Glutamatergic neuron (in vitro differentiated cells): ENCODE data around the gene NEURL4. TPM values are rescaled to one million over a fixed set of nuclear protein-coding genes. Genes with fewer than 3 reads are reported as not detected.
A peak's percentile ranks its signal among the peaks of the same experiment; 100 is the strongest.

Experiments
- DNase-seq: peaks from one replicate; pipeline ENCODE4 v3.0.0; 2022
- H3K27ac Mint-ChIP-seq: one replicate; pipeline ENCODE4 v1.8.0; 2020; ENCODE audit warnings: mild to moderate bottlenecking, mixed read lengths, inconsistent platforms; ENCODE audit not compliant: unreplicated experiment
- H3K27me3 Mint-ChIP-seq: one replicate; pipeline ENCODE4 v1.8.0; 2020; ENCODE audit warnings: mild to moderate bottlenecking, moderate library complexity, mixed read lengths, inconsistent platforms; ENCODE audit not compliant: unreplicated experiment
- H3K36me3 Mint-ChIP-seq: one replicate; pipeline ENCODE4 v1.8.0; 2020; ENCODE audit warnings: mild to moderate bottlenecking, mixed read lengths, inconsistent platforms; ENCODE audit not compliant: unreplicated experiment
- H3K4me1 Mint-ChIP-seq: one replicate; pipeline ENCODE4 v1.8.0; 2020; ENCODE audit warnings: mild to moderate bottlenecking, low read depth, mixed read lengths, inconsistent platforms; ENCODE audit not compliant: unreplicated experiment
- H3K4me3 Mint-ChIP-seq: one replicate; pipeline ENCODE4 v1.8.0; 2020; ENCODE audit warnings: mild to moderate bottlenecking, mixed read lengths, inconsistent platforms; ENCODE audit not compliant: unreplicated experiment
- H3K9me3 Mint-ChIP-seq: one replicate; pipeline ENCODE4 v1.8.0; 2020; ENCODE audit warnings: mild to moderate bottlenecking, moderate library complexity, mixed read lengths, inconsistent platforms; ENCODE audit not compliant: unreplicated experiment
- CTCF ChIP-seq: fragments of 200-600 bp; sonication (generic); IDR thresholded peaks from one replicate; pipeline ENCODE4 v1.5.0; 2021; ENCODE audit not compliant: partially characterized antibody, unreplicated experiment
- total RNA-seq: library from RNA; stranded (reverse); fragmentation: NEBNext Ultra II Directional; extraction: Animal tissue kit (Norgen Biotek cat#: 25700); gene quantifications from one replicate; pipeline ENCODE4 v1.2.1, GENCODE V29; 2021; ENCODE audit not compliant: unreplicated experiment

Gene NEURL4
- total RNA-seq, 1 donor from 2014 or later: 97.6 TPM

GRCh38 chr17:7348478-7349242, 19.5 kb upstream of the NEURL4 start:
- H3K4me3 Mint-ChIP-seq: no peak overlapping the region
- peaks cover 4% of the 10 kb centered on the region for H3K9me3 Mint-ChIP-seq
- no peak for DNase-seq
- no peak overlapping the region for H3K27ac Mint-ChIP-seq
- H3K4me1 Mint-ChIP-seq: peaks cover 2% of the 10 kb centered on the region
- H3K36me3 Mint-ChIP-seq: no peaks in the 10 kb centered on the region
- TF ChIP-seq CTCF: no peak
- peaks cover 8% of the 10 kb centered on the region for H3K27me3 Mint-ChIP-seq

GRCh38 chr17:7347630-7348477, 18.7 kb upstream of the NEURL4 start:
- Mint-ChIP-seq H3K36me3 (no peaks in the 10 kb centered on the region), H3K4me1 (peaks cover 2% of the 10 kb centered on the region), H3K27ac (no peak overlapping the region), H3K27me3 (peaks cover 10% of the 10 kb centered on the region), H3K4me3 (no peak overlapping the region), H3K9me3 (peaks cover 4% of the 10 kb centered on the region)
- DNase-seq: no peak
- TF ChIP-seq CTCF: no peak

- Mint-ChIP-seq H3K27me3 (peaks cover 5% of the 10 kb centered on the region), H3K4me3 (no peak overlapping the region), H3K36me3 (no peaks in the 10 kb centered on the region), H3K9me3 (no peaks in the 10 kb centered on the region), H3K27ac (no peak overlapping the region), H3K4me1 (peaks cover 2% of the 10 kb centered on the region)
- no peak for TF ChIP-seq CTCF
- no peak for DNase-seq
Measured at GRCh38 chr17:7346761-7347614, 17.9 kb upstream of the NEURL4 start.

GRCh38 chr17:7343250-7343649, 14.1 kb upstream of the NEURL4 start:
- no peak for DNase-seq
- TF ChIP-seq CTCF: no peak
- Mint-ChIP-seq H3K4me1 (no peaks in the 10 kb centered on the region), H3K36me3 (no peaks in the 10 kb centered on the region), H3K27me3 (peaks cover 4% of the 10 kb centered on the region), H3K4me3 (no peak overlapping the region), H3K9me3 (peaks cover 2% of the 10 kb centered on the region), H3K27ac (peak overlapping the region; percentile 55)
